HG03520 (cell line): ENCODE measurements around the gene CERCAM.
A peak's percentile ranks its signal among the peaks of the same experiment; 100 is the strongest.

Source experiments
- ATAC-seq: cut with Tn5 transposase; IDR thresholded peaks from one replicate; pipeline ENCODE4 v1.9.1; 2021; ENCODE audit warnings: mild to moderate bottlenecking, moderate library complexity; ENCODE audit not compliant: unreplicated experiment

CERCAM gene

DNA sequence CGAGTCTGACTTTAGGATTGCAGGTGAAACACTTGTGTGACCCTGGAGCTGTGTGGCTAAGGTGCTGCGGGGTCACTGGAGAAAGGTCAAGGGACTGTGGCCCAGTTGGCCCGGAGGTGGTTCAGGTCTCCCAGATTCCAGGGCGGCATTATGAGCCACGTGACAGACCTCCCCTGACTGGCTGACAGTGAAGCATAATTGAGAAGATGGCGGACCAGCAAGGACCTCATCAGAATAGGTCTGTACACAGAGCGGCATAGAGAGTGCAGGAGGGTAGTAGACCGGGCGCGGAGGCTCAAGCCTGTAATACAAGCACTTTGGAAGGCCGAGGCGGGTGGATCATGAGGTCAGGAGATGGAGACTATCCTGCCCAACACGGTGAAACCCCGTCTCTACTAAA is 34.3 kb downstream of the CERCAM start:
- no peak for ATAC-seq

DNA sequence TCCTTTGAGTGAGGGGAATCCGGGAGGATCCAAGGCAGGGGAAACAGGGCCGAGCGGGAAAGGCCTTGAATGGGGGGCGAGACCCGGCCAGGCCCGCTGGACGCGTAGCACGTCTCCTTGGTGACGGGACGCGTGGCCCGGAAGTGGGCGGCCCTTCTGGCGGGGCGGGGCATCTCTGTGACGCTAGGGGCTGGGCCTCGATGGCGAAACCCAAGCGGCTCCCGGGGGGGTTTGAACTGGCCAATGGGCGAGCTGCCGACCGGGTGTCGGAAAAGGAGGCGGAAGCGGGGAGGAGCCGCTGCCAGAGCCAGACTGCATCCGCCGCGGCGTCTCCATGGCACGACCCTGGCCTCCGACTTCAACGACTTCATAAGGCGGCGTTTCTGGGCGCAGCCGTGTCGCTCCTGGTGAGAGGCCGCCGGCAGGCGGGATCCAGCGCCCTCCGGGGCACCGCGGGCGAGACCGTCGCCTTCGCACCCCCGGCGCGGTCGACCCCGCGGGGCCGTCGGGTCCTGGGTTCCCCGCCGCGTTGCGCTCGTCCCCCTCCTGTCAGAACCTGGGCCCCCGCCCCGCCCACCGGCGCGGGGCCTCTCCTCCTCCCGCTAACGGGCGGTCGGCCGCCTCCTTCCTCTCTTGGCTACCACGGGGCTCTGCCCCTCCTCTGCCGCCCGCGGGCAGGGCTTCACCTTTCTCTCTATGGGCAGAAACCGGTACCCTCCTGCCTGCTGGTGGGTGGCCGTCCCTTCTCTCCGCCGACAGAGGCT is 35.4 kb downstream of the CERCAM start, which contains the start of gene ODF2:
Gene ODF2, plus strand, starts transcription at position 158 of the 764 bp plus-strand sequence. Its CDS starts 86 bp downstream, at position 244.
- peak; percentile 86 for ATAC-seq

DNA sequence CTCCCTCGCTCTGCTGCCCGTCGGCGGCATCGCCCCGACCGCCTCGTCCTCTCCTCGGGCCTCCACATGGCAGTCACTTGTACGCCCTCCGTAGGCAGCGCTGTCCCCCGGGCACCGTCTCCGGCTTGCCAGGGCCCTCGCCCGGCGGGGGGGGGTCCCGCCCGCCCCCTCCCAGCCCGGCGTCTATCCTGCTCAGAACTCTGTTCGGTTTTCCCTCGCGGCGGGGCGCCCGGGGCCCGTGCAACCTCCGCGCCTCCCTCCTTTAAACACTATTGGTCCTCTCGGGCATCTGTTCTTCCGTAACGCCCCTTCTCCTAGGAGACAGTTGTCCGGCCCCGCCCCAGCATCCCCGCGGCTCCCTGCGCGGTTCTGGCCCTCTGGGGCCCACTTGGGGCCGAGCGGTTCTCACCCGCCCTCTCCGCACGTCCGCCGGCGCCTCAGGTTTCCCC is 36.0 kb downstream of the CERCAM start:
- peak; percentile 30 for ATAC-seq

DNA sequence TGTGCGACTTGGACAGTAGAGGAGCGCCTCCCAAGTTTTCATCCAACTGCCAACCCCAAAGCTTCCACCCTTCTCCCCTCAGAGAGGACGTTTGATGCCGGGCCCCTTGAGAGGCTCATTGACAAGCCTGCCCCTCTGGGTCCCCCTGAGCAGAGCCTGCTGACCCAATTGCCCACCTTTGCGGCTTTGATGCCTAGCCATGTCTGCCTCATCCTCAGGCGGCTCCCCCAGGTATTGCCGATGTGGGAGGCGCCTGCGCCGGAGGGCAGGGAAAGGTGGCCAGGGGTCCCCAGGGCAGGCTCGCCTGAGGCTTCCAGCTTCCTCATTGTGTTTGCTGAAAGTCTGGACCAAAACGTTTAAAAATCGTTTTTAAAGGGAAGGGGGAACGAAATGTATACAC is 36.5 kb downstream of the CERCAM start:
- ATAC-seq: no peak

DNA sequence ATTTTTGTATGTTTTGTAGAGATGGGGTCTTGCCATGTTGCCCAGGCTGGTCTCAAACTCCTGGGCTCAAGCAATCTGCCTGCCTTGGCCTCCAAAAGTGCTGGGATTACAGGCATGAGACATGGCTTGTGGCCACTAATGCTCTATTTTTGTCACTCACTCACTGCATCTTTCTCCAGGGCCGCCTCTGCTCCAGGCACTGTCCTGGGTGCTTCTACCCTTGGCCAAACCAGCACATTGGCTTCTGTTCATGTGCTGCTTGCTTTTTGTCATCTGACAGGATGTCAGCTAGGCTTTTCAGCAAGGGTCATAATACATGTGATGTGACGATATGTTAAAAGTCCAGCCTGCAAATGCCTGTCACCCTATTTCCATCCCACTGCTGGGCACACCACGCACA is 38.4 kb downstream of the CERCAM start:
- ATAC-seq: no peak

DNA sequence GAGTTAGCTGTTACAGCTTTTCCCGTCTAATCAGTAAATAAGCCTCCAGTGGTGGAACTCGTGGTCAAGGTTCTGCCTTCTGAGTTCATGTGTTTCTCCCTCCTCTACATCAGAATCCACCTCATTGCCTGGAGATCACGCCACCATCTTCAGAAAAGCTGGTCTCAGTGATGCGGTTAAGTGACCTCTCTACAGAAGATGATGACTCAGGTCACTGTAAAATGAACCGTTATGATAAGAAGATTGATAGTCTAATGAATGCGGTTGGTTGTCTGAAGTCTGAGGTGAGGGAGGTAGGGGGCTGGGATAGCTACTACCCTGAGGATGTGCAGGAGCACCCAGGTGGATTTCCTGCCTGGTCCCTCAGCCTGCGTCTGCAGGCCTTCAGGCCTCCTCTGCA is 48.4 kb downstream of the CERCAM start:
- ATAC-seq: no peak

DNA sequence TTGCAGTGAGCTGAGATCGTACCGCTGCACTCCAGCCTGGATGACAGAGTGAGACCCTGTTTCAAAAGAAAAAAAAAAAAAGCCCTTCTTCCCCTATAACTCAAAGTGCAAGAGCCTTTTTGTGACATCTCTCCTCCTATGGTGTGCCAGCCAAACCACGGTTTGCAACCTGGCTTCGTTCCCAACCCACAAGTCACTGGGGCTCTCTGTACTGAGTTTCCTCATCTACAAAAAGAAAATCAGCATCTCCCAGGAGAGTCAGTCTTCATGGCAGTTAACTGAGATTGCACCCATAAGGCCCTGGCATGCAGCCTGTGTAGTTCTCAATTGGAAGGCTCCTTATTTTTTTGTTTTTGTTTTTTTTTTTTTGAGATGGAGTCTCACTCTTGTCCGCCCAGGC is 49.9 kb downstream of the CERCAM start:
- no peak for ATAC-seq

DNA sequence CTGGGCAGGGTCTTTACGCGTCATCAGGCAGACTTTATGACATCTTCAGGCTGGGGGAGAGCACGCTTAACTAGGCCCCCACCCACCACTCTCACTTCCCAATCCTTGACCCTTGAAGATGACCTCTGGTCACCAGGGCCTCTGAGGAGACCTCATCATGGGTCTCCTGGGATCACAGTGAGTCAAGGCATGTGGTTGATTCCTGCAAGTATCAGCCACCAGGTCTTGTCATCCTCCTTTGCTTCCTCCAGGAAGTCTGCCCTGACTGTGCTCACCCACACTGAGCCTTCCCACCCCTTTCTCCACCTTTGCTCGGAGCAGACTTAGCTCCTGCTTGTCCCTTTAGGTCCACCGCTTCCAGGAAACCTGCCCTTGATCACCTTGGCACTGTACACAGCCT is 52.4 kb downstream of the CERCAM start:
- no peak for ATAC-seq

DNA sequence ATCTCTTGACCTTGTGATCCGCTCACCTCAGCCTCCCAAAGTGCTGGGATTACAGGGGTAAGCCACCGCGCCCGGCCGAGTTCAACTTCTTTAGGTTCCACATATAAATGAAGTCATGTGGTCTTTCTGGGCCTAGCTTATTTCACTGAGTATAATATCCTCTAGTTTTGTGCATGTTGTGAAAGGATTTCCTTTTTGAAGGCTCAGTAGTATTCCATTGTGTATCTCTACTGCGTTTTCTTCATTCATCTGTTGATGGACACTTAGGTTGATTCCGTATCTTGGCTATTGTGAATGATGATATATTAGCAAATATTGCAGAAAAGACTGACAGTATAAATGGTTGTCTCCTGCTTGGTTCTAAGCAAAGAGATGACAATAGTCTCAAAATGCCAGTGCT is 55.2 kb downstream of the CERCAM start:
- no peak for ATAC-seq

DNA sequence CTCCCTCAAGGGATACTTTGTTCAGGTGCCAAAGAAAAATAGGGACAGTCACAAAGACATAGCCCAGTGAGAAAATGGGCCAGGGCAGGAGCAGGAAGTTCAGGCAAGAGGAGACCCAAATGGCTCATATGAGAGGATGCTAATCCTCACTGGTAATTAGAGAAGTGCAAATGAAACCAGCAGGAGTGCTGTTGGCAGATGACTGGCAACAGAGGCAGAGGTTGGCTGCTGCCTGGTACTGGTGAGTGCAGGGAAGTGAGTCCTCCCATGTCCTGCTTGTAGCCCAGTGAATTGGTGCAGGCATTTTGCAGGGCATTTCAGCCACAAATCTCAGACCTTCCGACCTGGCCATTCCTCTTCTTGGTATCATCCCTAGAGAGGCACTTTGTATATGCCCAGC is 58.6 kb downstream of the CERCAM start:
- no peak for ATAC-seq

DNA sequence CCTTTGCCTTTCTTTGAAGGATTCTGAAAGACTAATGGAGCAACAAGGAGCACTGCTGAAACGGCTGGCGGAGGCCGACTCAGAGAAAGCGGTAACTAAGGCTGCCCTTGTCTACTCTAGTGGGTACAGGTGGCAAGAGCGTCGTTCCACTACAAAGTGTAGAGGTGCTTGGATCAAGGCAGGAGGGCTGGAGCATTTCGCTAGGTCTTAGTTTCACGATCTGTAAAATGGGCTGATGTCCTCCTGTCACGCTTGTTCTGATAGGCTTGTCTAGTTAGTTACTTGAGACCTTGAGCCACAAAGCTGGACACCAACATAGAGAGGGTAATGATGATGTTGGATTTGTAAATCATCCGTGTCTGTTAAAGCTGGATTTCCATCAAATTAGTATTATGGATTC is 60.9 kb downstream of the CERCAM start:
- ATAC-seq: no peak

DNA sequence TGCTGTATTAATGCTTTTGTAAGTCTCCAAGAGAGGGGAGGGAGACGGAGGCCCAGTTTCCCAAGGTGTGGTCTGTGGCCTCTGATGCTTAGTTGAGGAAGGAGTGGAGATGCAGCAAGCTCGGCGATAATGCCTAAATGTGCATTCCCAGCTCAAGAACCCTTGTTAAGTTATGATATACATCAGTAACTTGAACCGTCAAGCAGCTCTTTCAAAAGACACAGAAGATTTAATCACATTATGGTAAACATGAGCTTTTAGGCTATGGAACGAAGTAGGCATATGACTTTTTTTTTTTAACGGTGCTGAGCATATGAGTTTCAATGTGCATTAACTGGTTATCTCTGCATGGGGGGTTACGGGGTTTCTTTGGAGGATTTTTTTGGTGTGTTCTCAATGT is 61.5 kb downstream of the CERCAM start:
- ATAC-seq: no peak

DNA sequence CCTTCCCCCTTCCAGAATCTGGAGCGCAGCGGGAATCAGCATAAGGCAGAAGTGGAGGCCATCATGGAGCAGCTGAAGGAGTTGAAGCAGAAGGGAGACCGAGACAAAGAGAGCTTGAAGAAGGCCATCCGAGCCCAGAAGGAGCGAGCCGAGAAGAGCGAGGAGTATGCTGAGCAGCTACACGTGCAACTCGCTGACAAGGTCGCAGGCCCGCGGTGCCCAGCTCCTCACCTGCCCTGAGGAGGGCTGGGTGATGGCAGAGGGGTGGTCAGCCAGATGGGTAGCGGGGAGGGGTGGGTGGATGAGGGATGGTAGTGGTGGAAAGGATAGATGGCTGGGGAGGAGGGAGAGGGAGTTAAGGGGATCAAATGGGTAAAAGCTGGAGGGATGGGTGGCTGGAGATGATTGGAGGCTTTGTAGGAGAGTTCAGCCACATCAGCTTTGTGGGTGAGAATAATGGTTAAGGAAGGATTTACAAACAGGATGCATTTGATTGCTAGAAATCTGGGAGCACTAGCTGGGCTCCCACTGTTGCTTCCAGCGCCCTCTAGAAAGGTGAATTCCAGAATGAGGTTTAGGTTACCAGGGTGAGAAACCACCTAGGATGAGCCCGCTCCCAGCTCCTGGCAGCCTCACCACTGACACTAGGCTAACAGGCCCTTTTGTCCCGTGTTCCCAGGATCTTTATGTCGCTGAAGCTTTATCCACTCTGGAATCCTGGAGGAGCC is 64.2 kb downstream of the CERCAM start:
- ATAC-seq: no peak

DNA sequence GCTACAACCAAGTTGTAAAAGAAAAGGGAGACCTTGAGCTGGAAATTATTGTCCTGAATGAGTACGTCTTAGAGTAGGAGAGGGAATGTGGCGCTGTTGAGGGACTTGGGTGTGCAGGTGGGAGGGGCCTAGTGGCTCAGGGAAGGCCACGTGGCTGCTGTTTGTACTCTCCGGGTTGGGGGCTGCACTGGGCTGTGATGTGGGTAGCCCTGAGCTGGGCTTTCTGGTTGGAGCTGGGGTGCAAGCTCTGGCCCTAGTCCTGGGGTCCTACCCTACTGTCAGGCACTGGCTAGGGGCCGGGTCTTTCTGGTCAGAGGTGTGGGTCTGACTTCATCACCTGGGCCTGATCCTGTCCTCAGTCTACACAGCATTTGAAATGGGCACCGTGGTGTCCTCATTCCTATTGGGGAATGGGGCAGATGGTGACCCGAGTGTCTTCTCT is 64.8 kb downstream of the CERCAM start:
- no peak for ATAC-seq

DNA sequence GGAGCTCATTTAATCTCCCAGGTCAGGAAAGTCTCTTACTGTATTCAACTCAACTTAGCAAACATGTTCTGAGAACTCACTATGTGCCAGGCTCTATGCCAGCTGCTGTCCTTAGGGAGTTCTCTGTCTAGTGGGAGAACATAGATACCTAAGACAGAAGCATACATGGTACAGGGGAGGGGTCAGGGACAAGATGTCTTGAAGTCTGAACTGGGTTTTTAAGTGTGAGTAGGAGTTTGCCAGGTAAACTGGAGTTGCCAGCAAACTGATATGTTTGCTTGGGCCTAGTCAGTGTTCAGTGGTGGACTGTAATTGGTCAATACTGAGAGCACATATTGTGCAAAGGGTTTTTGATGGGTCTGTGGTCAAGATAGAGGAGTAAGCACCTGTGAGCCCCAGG is 65.5 kb downstream of the CERCAM start:
- no peak for ATAC-seq
